K562 (cell line): ENCODE measurements around the gene ERP44. TPM values are rescaled to one million over a fixed set of nuclear protein-coding genes. Genes with fewer than 3 reads are reported as not detected.

ENCODE experiments used
- BRF1 ChIP-seq: IDR thresholded peaks from 3 replicates; pipeline ENCODE4 v1.6.1; 2011; ENCODE audit warnings: borderline replicate concordance, mild to moderate bottlenecking; ENCODE audit not compliant: insufficient read length; ENCODE audit errors: extremely low read depth
- C11orf30 ChIP-seq: fragments of 450-650 bp; IDR thresholded peaks from 2 replicates; pipeline ENCODE4 v1.6.1; 2016; ENCODE audit warnings: low read depth, mild to moderate bottlenecking
- CEBPG ChIP-seq, 3 experiments: fragments of 200-800 bp in 1 of 3; sonication (Bioruptor generic) in 1 of 3; sonication (generic) in 1 of 3; formaldehyde crosslinking in 1 of 3; IDR thresholded peaks in 2 of 3; conservative IDR thresholded peaks in 1 of 3; 2 replicates each; pipeline versions ENCODE4 v1.6.1 to v1.8.0; 2016 to 2022; ENCODE audit warnings: missing compliant biosample characterization in 2 of 3, missing genetic modification characterization in 2 of 3, mild to moderate bottlenecking in 1 of 3, missing genetic modification reagents in 1 of 3
- CREB1 ChIP-seq, 2 experiments: sonication (generic) in 1 of 2; formaldehyde crosslinking in 1 of 2; IDR thresholded peaks; 2 replicates each; pipeline versions ENCODE4 v1.6.1 to v1.8.0; 2012 to 2022; ENCODE audit warnings: inconsistent platforms in 1 of 2, mild to moderate bottlenecking in 1 of 2, missing genetic modification reagents in 1 of 2, moderate library complexity in 1 of 2
- FOS ChIP-seq: IDR thresholded peaks from 3 replicates; pipeline ENCODE4 v1.6.1; 2011; ENCODE audit not compliant: insufficient read length; ENCODE audit errors: extremely low read depth
- GABPA ChIP-seq: fragments of 200-800 bp; sonication (Bioruptor generic); conservative IDR thresholded peaks from 2 replicates; pipeline ENCODE4 v1.6.1; 2016; ENCODE audit warnings: low read depth, missing genetic modification characterization, missing compliant biosample characterization
- GATAD2A ChIP-seq: fragments of 450-650 bp; IDR thresholded peaks from 2 replicates; pipeline ENCODE4 v1.6.1; 2017
- GATAD2B ChIP-seq: fragments of 450-650 bp; IDR thresholded peaks from 2 replicates; pipeline ENCODE4 v1.6.1; 2017; ENCODE audit warnings: mild to moderate bottlenecking, borderline replicate concordance
- HDAC3 ChIP-seq: fragments of 450-650 bp; IDR thresholded peaks from 2 replicates; pipeline ENCODE4 v1.6.1; 2018; ENCODE audit warnings: borderline replicate concordance, mild to moderate bottlenecking, moderate library complexity; ENCODE audit not compliant: partially characterized antibody
- HDAC6 ChIP-seq: IDR thresholded peaks from 2 replicates; pipeline ENCODE4 v1.6.1; 2012; ENCODE audit warnings: low read depth, mild to moderate bottlenecking, control low read depth, inconsistent platforms, low read length, moderate library complexity
- ILK ChIP-seq: fragments of 450-650 bp; IDR thresholded peaks from 2 replicates; pipeline ENCODE4 v1.6.1; 2016; ENCODE audit warnings: missing genetic modification characterization, low read depth, mild to moderate bottlenecking, missing compliant biosample characterization, moderate library complexity, borderline replicate concordance
- L3MBTL2 ChIP-seq: fragments of 450-650 bp; IDR thresholded peaks from 2 replicates; pipeline ENCODE4 v1.6.1; 2016; ENCODE audit warnings: mild to moderate bottlenecking, moderate library complexity
- MTA3 ChIP-seq: fragments of 450-650 bp; formaldehyde crosslinking; IDR thresholded peaks from 2 replicates; pipeline ENCODE4 v1.6.1; 2017; ENCODE audit warnings: mild to moderate bottlenecking, borderline replicate concordance
- NUFIP1 ChIP-seq: fragments of 450-650 bp; IDR thresholded peaks from 2 replicates; pipeline ENCODE4 v1.6.1; 2018; ENCODE audit not compliant: partially characterized antibody
- PPARD ChIP-seq: fragments of 250-450 bp; sonication (Bioruptor Pico); IDR thresholded peaks from 2 replicates; pipeline ENCODE4 v1.8.0; 2022; ENCODE audit warnings: inconsistent platforms, mild to moderate bottlenecking, moderate library complexity
- RBM17 ChIP-seq: fragments of 200-400 bp; formaldehyde crosslinking; IDR thresholded peaks from 2 replicates; pipeline ENCODE4 v1.6.1; 2017; ENCODE audit warnings: low read depth, mild to moderate bottlenecking, low read length, borderline replicate concordance
- SP2 ChIP-seq: IDR thresholded peaks from 2 replicates; pipeline ENCODE4 v1.6.1; 2011; ENCODE audit warnings: mild to moderate bottlenecking, low read depth, low read length, moderate library complexity; ENCODE audit not compliant: poor library complexity, severe bottlenecking; ENCODE audit errors: extremely low read depth
- STAT5A ChIP-seq: IDR thresholded peaks from 2 replicates; pipeline ENCODE4 v1.6.1; 2012; ENCODE audit warnings: low read length, inconsistent platforms, borderline replicate concordance
- XRCC3 ChIP-seq: fragments of 450-650 bp; IDR thresholded peaks from 2 replicates; pipeline ENCODE4 v1.6.1; 2017; ENCODE audit warnings: mild to moderate bottlenecking, moderate library complexity
- ZNF445 ChIP-seq: fragments of 250-450 bp; sonication (Bioruptor Pico); IDR thresholded peaks from 2 replicates; pipeline ENCODE4 v1.4.0; 2020; ENCODE audit warnings: low read depth, mild to moderate bottlenecking, moderate library complexity
- ZNF696 ChIP-seq: fragments of 250-450 bp; sonication (Bioruptor Pico); conservative IDR thresholded peaks from 2 replicates; pipeline ENCODE4 v1.4.0; 2020; ENCODE audit warnings: mild to moderate bottlenecking, moderate library complexity
- ZNF785 ChIP-seq: fragments of 250-450 bp; sonication (Bioruptor Pico); IDR thresholded peaks from 2 replicates; pipeline ENCODE4 v1.4.0; 2020; ENCODE audit warnings: mild to moderate bottlenecking
- polyA plus RNA-seq, 8 experiments: library from polyadenylated mRNA; depleted of rRNA in 4 of 8; stranded (reverse) in 5 of 8; unstranded in 3 of 8; fragments of >200 nt; fragmentation: Nextera tagmentation in 2 of 8; fragmentation: Illumina TruSeq in 1 of 8; extraction: Ambion mirVana in 2 of 8; extraction: Trizol in 1 of 8; gene quantifications; 2 replicates each; pipeline versions ENCODE4 v1.2.1 to v1.2.3, GENCODE V29; 2011 to 2014; ENCODE audit warnings: inconsistent platforms in 1 of 8, missing spikeins in 1 of 8
- total RNA-seq, 7 experiments: library from RNA; depleted of rRNA in 6 of 7; stranded (reverse); fragments of >200 nt in 6 of 7; fragmentation: Illumina TruSeq in 2 of 7; extraction: Trizol in 2 of 7; gene quantifications; 2 replicates each; pipeline versions ENCODE4 v1.2.1 to v1.2.3, GENCODE V29; 2011 to 2021; ENCODE audit warnings: low replicate concordance in 1 of 7
- TF ChIP-seq, protein P1 (sequence below): fragments of 450-650 bp; IDR thresholded peaks from 2 replicates; pipeline ENCODE4 v1.6.1; 2016; ENCODE audit warnings: missing biosample characterization, missing genetic modification characterization
- TF ChIP-seq, protein P2 (sequence below): sonication (generic); formaldehyde crosslinking; IDR thresholded peaks from 2 replicates; pipeline ENCODE4 v1.8.0; 2023; ENCODE audit warnings: mild to moderate bottlenecking, missing genetic modification reagents
- TF ChIP-seq, protein P3 (sequence below), 2 experiments: fragments of 450-650 bp in 1 of 2; sonication (generic) in 1 of 2; formaldehyde crosslinking in 1 of 2; IDR thresholded peaks in 1 of 2; conservative IDR thresholded peaks in 1 of 2; 2 replicates each; pipeline versions ENCODE4 v1.6.1 to v1.8.1; 2016 to 2023; ENCODE audit warnings: mild to moderate bottlenecking in 2 of 2, moderate library complexity in 2 of 2, inconsistent platforms in 1 of 2, missing genetic modification reagents in 1 of 2

The ERP44 gene
- total and polyA plus RNA-seq, 9 of the 15 experiments (the other 6 are each of a cell fraction or from before 2014, with no cell fraction given), result 9.2 to 23.4 (median 13.6) TPM

DNA sequence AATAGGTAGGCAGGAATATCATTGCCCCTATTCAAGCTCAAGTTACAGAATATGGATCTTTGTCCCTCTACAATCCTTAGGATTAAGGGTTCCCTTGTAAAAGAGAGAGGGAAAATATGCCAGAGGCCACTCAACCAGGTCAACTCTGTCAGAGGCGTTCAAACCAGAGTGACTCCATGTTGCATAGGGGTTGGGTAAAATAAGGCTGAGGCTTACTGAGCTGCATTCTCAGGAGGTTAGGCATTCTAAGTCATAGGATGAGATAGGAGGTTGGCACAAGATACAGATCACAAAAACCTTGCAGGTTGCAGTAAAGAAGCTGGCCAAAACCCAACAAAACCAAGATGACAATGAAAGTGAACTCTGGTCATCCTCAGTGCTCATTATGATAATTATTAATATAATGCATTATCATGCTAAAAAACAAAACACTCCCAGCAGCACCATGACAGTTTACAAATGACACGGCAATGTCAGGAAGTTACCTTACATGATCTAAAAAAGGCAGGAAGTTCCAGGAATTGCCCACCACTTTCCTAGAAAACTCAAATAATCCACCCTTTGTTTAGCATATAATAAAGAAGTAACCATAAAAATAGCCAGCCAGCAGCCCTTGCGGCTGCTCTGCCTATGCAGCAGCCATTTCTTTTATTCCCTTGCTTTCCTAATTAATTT is 64.8 kb downstream of the ERP44 start (continued):
- TF ChIP-seq STAT5A, result peak; percentile 77
- TF ChIP-seq, protein P1, sequence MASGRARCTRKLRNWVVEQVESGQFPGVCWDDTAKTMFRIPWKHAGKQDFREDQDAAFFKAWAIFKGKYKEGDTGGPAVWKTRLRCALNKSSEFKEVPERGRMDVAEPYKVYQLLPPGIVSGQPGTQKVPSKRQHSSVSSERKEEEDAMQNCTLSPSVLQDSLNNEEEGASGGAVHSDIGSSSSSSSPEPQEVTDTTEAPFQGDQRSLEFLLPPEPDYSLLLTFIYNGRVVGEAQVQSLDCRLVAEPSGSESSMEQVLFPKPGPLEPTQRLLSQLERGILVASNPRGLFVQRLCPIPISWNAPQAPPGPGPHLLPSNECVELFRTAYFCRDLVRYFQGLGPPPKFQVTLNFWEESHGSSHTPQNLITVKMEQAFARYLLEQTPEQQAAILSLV (tag), result peak; percentile 93
- TF ChIP-seq ILK (tag), result peak; percentile 70
- no peak for TF ChIP-seq MTA3
- TF ChIP-seq ZNF696 (CRISPR knock-in tag), result peak; percentile 60; the same call in 1 of the 2 replicates
- TF ChIP-seq FOS, result no peak
- TF ChIP-seq, protein P2, sequence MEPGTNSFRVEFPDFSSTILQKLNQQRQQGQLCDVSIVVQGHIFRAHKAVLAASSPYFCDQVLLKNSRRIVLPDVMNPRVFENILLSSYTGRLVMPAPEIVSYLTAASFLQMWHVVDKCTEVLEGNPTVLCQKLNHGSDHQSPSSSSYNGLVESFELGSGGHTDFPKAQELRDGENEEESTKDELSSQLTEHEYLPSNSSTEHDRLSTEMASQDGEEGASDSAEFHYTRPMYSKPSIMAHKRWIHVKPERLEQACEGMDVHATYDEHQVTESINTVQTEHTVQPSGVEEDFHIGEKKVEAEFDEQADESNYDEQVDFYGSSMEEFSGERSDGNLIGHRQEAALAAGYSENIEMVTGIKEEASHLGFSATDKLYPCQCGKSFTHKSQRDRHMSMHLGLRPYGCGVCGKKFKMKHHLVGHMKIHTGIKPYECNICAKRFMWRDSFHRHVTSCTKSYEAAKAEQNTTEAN, result no peak
- TF ChIP-seq CREB1 (IDR thresholded peaks at IDR 0.05), result no peak
- no peak for TF ChIP-seq CREB1 (CRISPR knock-in tag; IDR thresholded peaks at IDR 0.05)
- TF ChIP-seq ZNF445 (CRISPR knock-in tag), result no peak
- TF ChIP-seq SP2, result no peak
- TF ChIP-seq XRCC3, result no peak
- TF ChIP-seq GATAD2B, result no peak
- TF ChIP-seq NUFIP1, result no peak
- no peak for TF ChIP-seq CEBPG (CRISPR knock-in tag; IDR thresholded peaks at IDR 0.05)
- TF ChIP-seq CEBPG (tag; conservative IDR thresholded peaks at IDR 0.05 in 1 of 2, IDR thresholded peaks at IDR 0.05 in 1 of 2), result no peak
- TF ChIP-seq BRF1, result no peak
- peak; percentile 46; the same call in 1 of the 2 replicates for TF ChIP-seq C11orf30
- TF ChIP-seq HDAC3, result no peak
- no peak for TF ChIP-seq RBM17
- no peak for TF ChIP-seq ZNF785 (CRISPR knock-in tag)
- TF ChIP-seq HDAC6, result no peak
- TF ChIP-seq, protein P3, sequence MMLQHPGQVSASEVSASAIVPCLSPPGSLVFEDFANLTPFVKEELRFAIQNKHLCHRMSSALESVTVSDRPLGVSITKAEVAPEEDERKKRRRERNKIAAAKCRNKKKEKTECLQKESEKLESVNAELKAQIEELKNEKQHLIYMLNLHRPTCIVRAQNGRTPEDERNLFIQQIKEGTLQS (IDR thresholded peaks at IDR 0.05), result no peak
- TF ChIP-seq, protein P3 (CRISPR knock-in tag; conservative IDR thresholded peaks at IDR 0.05), result no peak
- 0 out of 2 replicates have a peak, but pooled peaks have one; percentile 29 for TF ChIP-seq GABPA (tag)
- peak; percentile 19; the same call in 1 of the 2 replicates for TF ChIP-seq GATAD2A
- no peak for TF ChIP-seq PPARD (CRISPR knock-in tag)
- TF ChIP-seq L3MBTL2, result no peak
